Mucosa of gallbladder (tissue), 1 donor: ENCODE measurements around the gene ARID1B. TPM values are rescaled to one million over a fixed set of nuclear protein-coding genes. Genes with fewer than 3 reads are reported as not detected.

Experiments used
- DNase-seq: peaks from one replicate; pipeline ENCODE4 v3.0.0-alpha.2; 2020; ENCODE audit warnings: low spot score
- total RNA-seq: library from RNA; stranded (reverse); gene quantifications from one replicate; pipeline ENCODE4 v1.2.1, GENCODE V29; 2021
- donor health status: DM: no; HTN: no; CAD: no.

ARID1B gene
- total RNA-seq, 1 donor from 2014 or later, result 101 TPM

- no peak for DNase-seq
These were observed 3.0 kb upstream of the ARID1B start for GRCh38 chr6:156773935-156774852.

GRCh38 chr6:156774863-156775405 is 2.2 kb upstream of the ARID1B start:
- DNase-seq, result no peak

- no peak for DNase-seq
These were observed 1.5 kb upstream of the ARID1B start for GRCh38 chr6:156775717-156776116.

- no peak for DNase-seq
These were observed 723 bp upstream of the ARID1B start for GRCh38 chr6:156776470-156776839.

- DNase-seq, result peak; percentile 33
These were observed 637 bp downstream of the ARID1B start for GRCh38 chr6:156777577-156778453.

GRCh38 chr6:156778454-156779205 is 1.5 kb downstream of the ARID1B start:
- peak; percentile 50 for DNase-seq

GRCh38 chr6:156779206-156780094 is 2.3 kb downstream of the ARID1B start:
- DNase-seq, result peak; percentile 35

GRCh38 chr6:156780102-156780641 is 3.0 kb downstream of the ARID1B start:
- DNase-seq, result peak; percentile 69

GRCh38 chr6:156780962-156781853 is 4.0 kb downstream of the ARID1B start:
- DNase-seq, result no peak

GRCh38 chr6:156781861-156782631 is 4.9 kb downstream of the ARID1B start:
- DNase-seq, result no peak

- DNase-seq, result no peak
These were observed 5.6 kb downstream of the ARID1B start for GRCh38 chr6:156782691-156783320.

- DNase-seq, result no peak
These were observed 6.8 kb downstream of the ARID1B start for GRCh38 chr6:156783958-156784357.

GRCh38 chr6:156786652-156787051 is 9.5 kb downstream of the ARID1B start:
- DNase-seq, result no peak

- DNase-seq, result no peak
These were observed 10.7 kb downstream of the ARID1B start for GRCh38 chr6:156787569-156788492.

GRCh38 chr6:156789081-156789943 is 12.1 kb downstream of the ARID1B start:
- DNase-seq, result no peak
